HEK293 (cell line): ENCODE measurements around the gene JAKMIP1.

Experiments
- CTCF ChIA-PET: fragments of 350-600 bp; formaldehyde crosslinking; extraction: SDS; loops from one replicate; lab custom pipeline; 2021; ENCODE audit warnings: antibody characterized with exemption; lab: Yijun Ruan, JAX
- POLR2A ChIA-PET: fragments of 300-600 bp; formaldehyde crosslinking; extraction: SDS; loops from one replicate; lab custom pipeline; 2020; ENCODE audit warnings: antibody characterized with exemption, inconsistent platforms; lab: Yijun Ruan, JAX
- H3K27ac ChIP-seq: fragments of 200-500 bp; sonication (Bioruptor generic); 2 replicates; pipeline ENCODE4 v1.5.1; 2014; ENCODE audit warnings: low read depth, low read length, control low read depth, inconsistent platforms; ENCODE audit errors: extremely low read depth
- H3K36me3 ChIP-seq, 2 experiments: fragments of 200-500 bp in 1 of 2; sonication (Bioruptor generic) in 1 of 2; 1 replicate in 1 of 2; 2 replicates in 1 of 2; pipeline ENCODE4 v1.5.1; 2014 to 2017; ENCODE audit warnings: inconsistent platforms in 2 of 2, low read length in 2 of 2; ENCODE audit not compliant: control insufficient read depth in 2 of 2, insufficient read depth in 1 of 2
- H3K4me1 ChIP-seq: fragments of 200-500 bp; sonication (Bioruptor generic); 2 replicates; pipeline ENCODE4 v1.5.1; 2014; ENCODE audit warnings: mild to moderate bottlenecking, low read length, inconsistent platforms; ENCODE audit not compliant: control insufficient read depth, insufficient read depth
- H3K4me3 ChIP-seq: 2 replicates; pipeline ENCODE4 v1.5.1; 2011; ENCODE audit warnings: low read depth, mild to moderate bottlenecking, control low read depth, low read length, moderate library complexity
- H3K9me3 ChIP-seq: fragments of 200-500 bp; sonication (Bioruptor generic); 2 replicates; pipeline ENCODE4 v1.5.1; 2014; ENCODE audit warnings: low read depth, low read length, inconsistent platforms; ENCODE audit not compliant: control insufficient read depth, insufficient read depth
- GLI4 ChIP-seq: fragments of 450-650 bp; formaldehyde crosslinking; IDR thresholded peaks from 2 replicates; pipeline ENCODE4 v1.5.1; 2016; ENCODE audit warnings: missing biosample characterization, missing genetic modification characterization
- SCRT1 ChIP-seq: fragments of 450-650 bp; formaldehyde crosslinking; IDR thresholded peaks from 2 replicates; pipeline ENCODE4 v1.5.1; 2016; ENCODE audit warnings: missing biosample characterization, missing genetic modification characterization, borderline replicate concordance
- SCRT2 ChIP-seq: fragments of 450-650 bp; formaldehyde crosslinking; IDR thresholded peaks from 2 replicates; pipeline ENCODE4 v1.5.1; 2016; ENCODE audit warnings: missing biosample characterization, missing genetic modification characterization
- ZBTB49 ChIP-seq: fragments of 450-650 bp; formaldehyde crosslinking; IDR thresholded peaks from 2 replicates; pipeline ENCODE4 v1.5.1; 2016; ENCODE audit warnings: missing biosample characterization, missing genetic modification characterization, low read depth
- ZBTB7A ChIP-seq: fragments of 450-650 bp; formaldehyde crosslinking; IDR thresholded peaks from 2 replicates; pipeline ENCODE4 v1.5.1; 2016; ENCODE audit warnings: low read depth, missing biosample characterization, missing genetic modification characterization
- ZNF132 ChIP-seq: fragments of 450-650 bp; formaldehyde crosslinking; IDR thresholded peaks from 2 replicates; pipeline ENCODE4 v1.5.1; 2017; ENCODE audit warnings: missing biosample characterization, missing genetic modification characterization, borderline replicate concordance
- ZNF146 ChIP-seq: fragments of 450-650 bp; formaldehyde crosslinking; IDR thresholded peaks from 2 replicates; pipeline ENCODE4 v1.5.1; 2016; ENCODE audit warnings: missing biosample characterization, missing genetic modification characterization
- ZNF184 ChIP-seq: fragments of 450-650 bp; IDR thresholded peaks from 2 replicates; pipeline ENCODE4 v1.5.1; 2018; ENCODE audit warnings: missing biosample characterization, mild to moderate bottlenecking, missing genetic modification characterization
- ZNF248 ChIP-seq: fragments of 450-650 bp; formaldehyde crosslinking; IDR thresholded peaks from 2 replicates; pipeline ENCODE4 v1.5.1; 2017; ENCODE audit warnings: missing biosample characterization, missing genetic modification characterization
- ZNF280D ChIP-seq: fragments of 450-650 bp; formaldehyde crosslinking; IDR thresholded peaks from 2 replicates; pipeline ENCODE4 v1.5.1; 2016; ENCODE audit warnings: missing biosample characterization, missing genetic modification characterization
- ZNF48 ChIP-seq: fragments of 450-650 bp; formaldehyde crosslinking; IDR thresholded peaks from 2 replicates; pipeline ENCODE4 v1.5.1; 2016; ENCODE audit warnings: missing biosample characterization, missing genetic modification characterization
- ZNF704 ChIP-seq: fragments of 450-650 bp; formaldehyde crosslinking; IDR thresholded peaks from 2 replicates; pipeline ENCODE4 v1.5.1; 2016; ENCODE audit warnings: missing biosample characterization, missing genetic modification characterization
- ZNF791 ChIP-seq: fragments of 450-650 bp; formaldehyde crosslinking; IDR thresholded peaks from 2 replicates; pipeline ENCODE4 v1.5.1; 2016; ENCODE audit warnings: missing biosample characterization, missing genetic modification characterization
- ZNF792 ChIP-seq: fragments of 450-650 bp; formaldehyde crosslinking; IDR thresholded peaks from 2 replicates; pipeline ENCODE4 v1.5.1; 2016; ENCODE audit warnings: missing biosample characterization, missing genetic modification characterization
- ZXDB ChIP-seq: fragments of 450-650 bp; formaldehyde crosslinking; IDR thresholded peaks from 2 replicates; pipeline ENCODE4 v1.5.1; 2016; ENCODE audit warnings: missing biosample characterization, missing genetic modification characterization
- TF ChIP-seq, protein P1 (sequence below): fragments of 450-650 bp; IDR thresholded peaks from 2 replicates; pipeline ENCODE4 v1.5.1; 2018; ENCODE audit warnings: missing biosample characterization, missing genetic modification characterization

Gene JAKMIP1

GRCh38 chr4:6074758-6075157 lies 125.6 kb downstream of the JAKMIP1 start:
- Histone ChIP-seq H3K4me3 (no peak overlapping the region), H3K9me3 (no peaks in the 10 kb centered on the region), H3K27ac (no peak overlapping the region), H3K36me3 (no peaks in the 10 kb centered on the region), H3K4me1 (no peaks in the 10 kb centered on the region)
- TF ChIP-seq ZNF132: no peak
- TF ChIP-seq ZBTB49 (tag by site-specific recombination): no peak
- TF ChIP-seq GLI4 (tag by site-specific recombination): no peak
- TF ChIP-seq ZNF48: no peak
- TF ChIP-seq ZBTB7A (tag by site-specific recombination): no peak
- no peak for TF ChIP-seq ZXDB
- no peak for TF ChIP-seq ZNF248 (tag by site-specific recombination)
- TF ChIP-seq ZNF146 (tag by site-specific recombination): no peak
- TF ChIP-seq ZNF184: no peak
- TF ChIP-seq, protein P1, sequence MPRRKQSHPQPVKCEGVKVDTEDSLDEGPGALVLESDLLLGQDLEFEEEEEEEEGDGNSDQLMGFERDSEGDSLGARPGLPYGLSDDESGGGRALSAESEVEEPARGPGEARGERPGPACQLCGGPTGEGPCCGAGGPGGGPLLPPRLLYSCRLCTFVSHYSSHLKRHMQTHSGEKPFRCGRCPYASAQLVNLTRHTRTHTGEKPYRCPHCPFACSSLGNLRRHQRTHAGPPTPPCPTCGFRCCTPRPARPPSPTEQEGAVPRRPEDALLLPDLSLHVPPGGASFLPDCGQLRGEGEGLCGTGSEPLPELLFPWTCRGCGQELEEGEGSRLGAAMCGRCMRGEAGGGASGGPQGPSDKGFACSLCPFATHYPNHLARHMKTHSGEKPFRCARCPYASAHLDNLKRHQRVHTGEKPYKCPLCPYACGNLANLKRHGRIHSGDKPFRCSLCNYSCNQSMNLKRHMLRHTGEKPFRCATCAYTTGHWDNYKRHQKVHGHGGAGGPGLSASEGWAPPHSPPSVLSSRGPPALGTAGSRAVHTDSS (tag by site-specific recombination): no peak
- no peak for TF ChIP-seq ZNF792 (tag by site-specific recombination)
- no peak for TF ChIP-seq ZNF791 (tag by site-specific recombination)
- TF ChIP-seq, all 188 proteins: peak for 0
- POLR2A ChIA-PET: no interaction called here
- CTCF ChIA-PET: no interaction called here

DNA sequence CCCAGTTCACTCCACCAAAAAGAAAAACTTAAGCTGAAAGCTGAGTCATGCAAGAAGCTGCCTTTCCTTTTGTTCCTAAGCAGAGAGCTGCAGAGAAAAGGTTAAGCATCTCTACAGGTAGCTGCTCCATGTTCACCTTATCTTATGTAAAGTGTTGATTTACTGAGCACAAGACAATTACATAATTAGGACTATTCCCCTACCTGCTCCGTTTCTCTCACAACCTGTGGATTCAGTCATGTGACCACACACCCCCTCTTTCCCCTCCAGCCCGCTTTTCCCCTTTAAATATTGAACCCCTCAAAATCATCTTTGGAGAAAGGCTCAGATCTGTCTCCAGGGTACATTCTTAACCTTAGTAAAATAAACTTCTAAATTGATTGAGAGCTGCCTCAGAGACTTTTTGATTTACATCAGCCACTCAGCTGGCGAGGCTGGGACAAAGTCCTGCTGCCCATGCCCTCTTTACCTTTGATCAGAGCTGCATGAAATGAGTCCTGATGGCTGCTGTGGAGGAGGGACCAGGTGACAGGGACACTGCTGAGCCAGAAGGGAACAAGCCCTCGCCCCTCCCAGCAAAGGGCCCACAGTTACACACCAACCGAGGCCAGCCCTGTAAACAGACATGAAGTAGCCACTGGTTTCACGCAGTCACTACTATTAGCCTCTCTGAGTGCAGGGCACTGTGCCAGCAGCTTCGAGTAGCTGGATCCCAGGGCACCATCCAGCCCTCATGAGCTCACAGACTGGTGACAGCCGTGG lies 128.2 kb downstream of the JAKMIP1 start:
- Histone ChIP-seq H3K4me1 (no peaks in the 10 kb centered on the region), H3K36me3 (no peaks in the 10 kb centered on the region), H3K9me3 (no peaks in the 10 kb centered on the region)
- CTCF ChIA-PET: interaction anchor here (0.7 to 1.9 kb wide), 3 partner anchors 22 to 1075 kb away, joined by 3 to 5 read pairs (median 4); no protein-coding TSS in a partner anchor
- no peak for TF ChIP-seq ZNF704
- TF ChIP-seq SCRT2 (tag by site-specific recombination): peak; percentile 80
- 0 out of 2 replicates have a peak, but pooled peaks have one; percentile 32 for TF ChIP-seq SCRT1 (tag by site-specific recombination)
- TF ChIP-seq ZNF280D (tag by site-specific recombination): no peak
- TF ChIP-seq, all 188 proteins: peak for 2
- POLR2A ChIA-PET: no interaction called here
- no peak overlapping the region for H3K4me3 ChIP-seq
- no peak overlapping the region for H3K27ac ChIP-seq
